SU-DHL-6 (cell line): ENCODE data around the gene LRRC1.

Experiments used
- CTCF ChIP-seq: fragments of 200-600 bp; sonication (generic); IDR thresholded peaks from one replicate; pipeline ENCODE4 v1.5.1; 2017; ENCODE audit warnings: antibody characterized with exemption, mild to moderate bottlenecking, low read length, moderate library complexity; ENCODE audit not compliant: insufficient read depth, poor library complexity, severe bottlenecking
- EZH2phosphoT487 ChIP-seq: fragments of 200-600 bp; sonication (generic), shearing (Covaris generic); conservative IDR thresholded peaks from 2 replicates; pipeline ENCODE4 v1.6.1; 2018; ENCODE audit warnings: mild to moderate bottlenecking, antibody characterized with exemption, low read length, moderate library complexity, mixed read lengths

- TF ChIP-seq CTCF = no peak
- TF ChIP-seq EZH2phosphoT487 = no peak
Observed at GRCh38 chr6:53834132-53834531, 39.3 kb downstream of the LRRC1 start.
